Activated CD4-positive, alpha-beta T cell treated with anti-CD3 and anti-CD28 coated beads, Interleukin-2, Interleukin-4, amounts not matched to agents 100 ng/mL and 50 ng/mL, durations not matched to agents 16 hours and 8 hours (primary cell): ENCODE results near the gene DENND2A.
"Not testable (repeated sequence)": the region's sequence is repeated elsewhere in the genome, so short reads cannot be mapped to it uniquely, and the experiment has no call there.

Source experiments
- DNase-seq: peaks from one replicate; pipeline ENCODE4 v3.0.0-alpha.2; 2020; ENCODE audit warnings: low spot score

Gene DENND2A

GRCh38 chr7:140640727-140641523 is at the start of gene DENND2A:
TSS of gene DENND2A (minus strand) at chr7:140640813. CDS start at chr7:140602397, 38,416 bp downstream.
- no peak for DNase-seq

- no peak for DNase-seq
Measured at GRCh38 chr7:140689199-140690152, 48.9 kb upstream of the DENND2A start.

GRCh38 chr7:140688341-140688740 is 47.7 kb upstream of the DENND2A start:
- no peak for DNase-seq

GRCh38 chr7:140686921-140687320 is 46.3 kb upstream of the DENND2A start:
- DNase-seq, result no peak

GRCh38 chr7:140685407-140686087 is 44.9 kb upstream of the DENND2A start:
- no peak for DNase-seq

GRCh38 chr7:140684066-140684950 is 43.7 kb upstream of the DENND2A start:
- no peak for DNase-seq

GRCh38 chr7:140683657-140684056 is 43.0 kb upstream of the DENND2A start:
- no peak for DNase-seq

- no peak for DNase-seq
Measured at GRCh38 chr7:140681766-140682165, 41.2 kb upstream of the DENND2A start.

GRCh38 chr7:140680886-140681285 is 40.3 kb upstream of the DENND2A start:
- no peak for DNase-seq

GRCh38 chr7:140679186-140679585 is 38.6 kb upstream of the DENND2A start:
- DNase-seq, result no peak

- no peak for DNase-seq
Measured at GRCh38 chr7:140678816-140679130, 38.2 kb upstream of the DENND2A start.

- DNase-seq, result no peak
Measured at GRCh38 chr7:140678081-140678815, 37.6 kb upstream of the DENND2A start.

GRCh38 chr7:140677496-140677895 is 36.9 kb upstream of the DENND2A start:
- no peak for DNase-seq

GRCh38 chr7:140676956-140677355 is 36.3 kb upstream of the DENND2A start:
- not testable (repeated sequence) for DNase-seq

GRCh38 chr7:140676306-140676705 is 35.7 kb upstream of the DENND2A start:
- DNase-seq, result no peak

GRCh38 chr7:140675726-140676125 is 35.1 kb upstream of the DENND2A start:
- no peak for DNase-seq

GRCh38 chr7:140674899-140675701 is 34.5 kb upstream of the DENND2A start:
- no peak for DNase-seq

- no peak for DNase-seq
Measured at GRCh38 chr7:140674356-140674800, 33.8 kb upstream of the DENND2A start.

GRCh38 chr7:140673774-140674155 is 33.2 kb upstream of the DENND2A start:
- no peak for DNase-seq
